K562 (cell line): ENCODE measurements around the gene FXYD3. TPM values are rescaled to one million over a fixed set of nuclear protein-coding genes. Genes with fewer than 3 reads are reported as not detected.

ENCODE experiments used
- ATAC-seq: fragments of 200-7000 bp; cut with Tn5 transposase; 3 replicates; pipeline ENCODE4 v1.9.1; 2020; ENCODE audit warnings: moderate library complexity
- BruUV-seq: library from RNA; stranded (reverse); fragments of 400-500 nt; replicated peaks from 2 replicates; lab custom pipeline; 2021; lab: Mats Ljungman, UMichigan
- CTCF ChIA-PET: fragments of 300-600 bp; formaldehyde crosslinking; extraction: SDS; loops from one replicate; lab custom pipeline; 2021; ENCODE audit warnings: low intra/inter-chr PET ratio; lab: Yijun Ruan, JAX
- POLR2A ChIA-PET: fragments of 300-600, 350-650 bp; sonication (Branson Sonifier 250); formaldehyde crosslinking; extraction: SDS; loops from one replicate; lab custom pipeline; 2021; ENCODE audit warnings: antibody characterized with exemption, inconsistent platforms; lab: Yijun Ruan, JAX
- DNase-seq, 4 experiments: peaks; one replicate each; pipeline versions ENCODE4 v3.0.0 to v3.0.0-alpha.2; 2011 to 2018; ENCODE audit warnings: low spot score in 3 of 4, mixed read lengths in 3 of 4; ENCODE audit errors: extremely low read depth in 1 of 4
- FAIRE-seq: peaks from 2 replicates; lab custom pipeline; 2011; peaks lifted over from hg19 to GRCh38; lab: Jason Lieb, UNC
- H2AFZ ChIP-seq: 2 replicates; pipeline ENCODE4 v1.6.0; 2011; ENCODE audit warnings: low read depth, low read length, control low read depth, inconsistent platforms
- H3K27ac ChIP-seq: fragments of 200-600 bp; 3 replicates; pipeline ENCODE4 v1.8.0; 2011; ENCODE audit warnings: low read depth, mild to moderate bottlenecking, control low read depth, inconsistent platforms, low read length, moderate library complexity, mixed read lengths; ENCODE audit errors: extremely low read depth
- H3K27me3 ChIP-seq, 2 experiments: fragments of 300-600 bp in 1 of 2; 2 replicates in 1 of 2; 3 replicates in 1 of 2; pipeline versions ENCODE4 v1.6.0 to v1.8.0; 2011; ENCODE audit warnings: inconsistent platforms in 2 of 2, low read length in 2 of 2, mild to moderate bottlenecking in 1 of 2, mixed read lengths in 1 of 2, moderate library complexity in 1 of 2; ENCODE audit not compliant: control insufficient read depth in 2 of 2, insufficient read depth in 2 of 2
- H3K36me3 ChIP-seq: fragments of 300-600 bp; 3 replicates; pipeline ENCODE4 v1.8.0; 2011; ENCODE audit warnings: mild to moderate bottlenecking, low read length, inconsistent platforms; ENCODE audit not compliant: control insufficient read depth, insufficient read depth
- H3K4me1 ChIP-seq, 2 experiments: fragments of 200-600 bp in 1 of 2; replicated peaks in 1 of 2; 2 replicates in 1 of 2; 3 replicates in 1 of 2; pipeline versions ENCODE4 v1.5.1 to v1.8.0; 2011; ENCODE audit warnings: inconsistent platforms in 2 of 2, low read length in 2 of 2, mild to moderate bottlenecking in 1 of 2, mixed read lengths in 1 of 2, moderate library complexity in 1 of 2; ENCODE audit not compliant: control insufficient read depth in 2 of 2, insufficient read depth in 2 of 2
- H3K4me2 ChIP-seq: 2 replicates; pipeline ENCODE4 v1.6.1; 2011; ENCODE audit warnings: low read length, control low read depth, inconsistent platforms, mixed read lengths; ENCODE audit not compliant: insufficient read depth
- H3K4me3 ChIP-seq: fragments of 200-600 bp; sonication (generic), shearing (Covaris generic); 2 replicates; pipeline ENCODE4 v1.5.1; 2016; ENCODE audit warnings: control low read depth, inconsistent platforms
- H3K79me2 ChIP-seq: fragments of 200-600 bp; 3 replicates; pipeline ENCODE4 v1.8.0; 2011; ENCODE audit warnings: low read length, inconsistent platforms; ENCODE audit not compliant: control insufficient read depth, insufficient read depth
- H3K9ac ChIP-seq, 2 experiments: 2 replicates each; pipeline versions ENCODE4 v1.6.0 to v1.6.1; 2011; ENCODE audit warnings: low read depth in 2 of 2, low read length in 2 of 2, control low read depth in 1 of 2, inconsistent platforms in 1 of 2, mild to moderate bottlenecking in 1 of 2, mixed read lengths in 1 of 2; ENCODE audit not compliant: insufficient read depth in 1 of 2
- H3K9me1 ChIP-seq: one replicate; pipeline ENCODE4 v1.6.0; 2011; ENCODE audit warnings: inconsistent platforms, mild to moderate bottlenecking, low read length, moderate library complexity; ENCODE audit not compliant: control insufficient read depth, insufficient read depth
- H3K9me3 ChIP-seq: replicated peaks from 2 replicates; pipeline ENCODE4 v1.5.1; 2011; ENCODE audit warnings: low read depth, low read length, inconsistent platforms; ENCODE audit not compliant: control insufficient read depth, insufficient read depth
- H4K20me1 ChIP-seq: replicated peaks from 2 replicates; pipeline ENCODE4 v1.6.1; 2011; ENCODE audit warnings: low read length, inconsistent platforms, mixed read lengths; ENCODE audit not compliant: control insufficient read depth, insufficient read depth
- CC2D1A ChIP-seq: fragments of 450-650 bp; IDR thresholded peaks from 2 replicates; pipeline ENCODE4 v1.6.1; 2017; ENCODE audit warnings: mild to moderate bottlenecking
- HDAC1 ChIP-seq, 2 experiments: fragments of 450-650 bp; IDR thresholded peaks; 2 replicates each; pipeline ENCODE4 v1.6.1; 2016 to 2017; ENCODE audit warnings: inconsistent platforms in 1 of 2, mild to moderate bottlenecking in 1 of 2, moderate library complexity in 1 of 2
- RAD51 ChIP-seq: fragments of 450-650 bp; IDR thresholded peaks from 2 replicates; pipeline ENCODE4 v1.7.1; 2016; ENCODE audit warnings: low read depth, mild to moderate bottlenecking, borderline replicate concordance
- RFX5 ChIP-seq: IDR thresholded peaks from 2 replicates; pipeline ENCODE4 v1.6.1; 2011; ENCODE audit warnings: low read depth, mild to moderate bottlenecking, improper control_type of control experiment, low read length
- SMAD2 ChIP-seq: fragments of 150-350 bp; IDR thresholded peaks from 2 replicates; pipeline ENCODE4 v1.6.1; 2014; ENCODE audit warnings: low read depth, mild to moderate bottlenecking, low read length
- ZKSCAN8 ChIP-seq: fragments of 200-800 bp; sonication (Bioruptor generic); IDR thresholded peaks from 2 replicates; pipeline ENCODE4 v1.6.1; 2016; ENCODE audit warnings: missing genetic modification characterization, missing compliant biosample characterization
- ZNF444 ChIP-seq: fragments of 250-450 bp; sonication (Bioruptor Pico); IDR thresholded peaks from 2 replicates; pipeline ENCODE4 v1.4.0; 2020; ENCODE audit warnings: mild to moderate bottlenecking, moderate library complexity
- ZNF717 ChIP-seq: fragments of 250-450 bp; sonication (Bioruptor Pico); IDR thresholded peaks from 2 replicates; pipeline ENCODE4 v1.5.0; 2021
- WGBS: fragments of 100-300 bp; shearing (Covaris generic); methylation state at CpG from one replicate; pipeline ENCODE4 v1.1.6; 2016; ENCODE audit warnings: low coverage, mixed read lengths; ENCODE audit not compliant: insufficient coverage; ENCODE audit errors: missing lambda C conversion rate; 5-methylcytosine and 5-hydroxymethylcytosine counted together
- in situ Hi-C: fragments of 300-500 bp; cut with MboI; formaldehyde crosslinking; loops from 4 replicates; pipeline ENCODE4 v1.15.0; 2018; ENCODE audit warnings: inconsistent platforms, mixed read lengths
- intact Hi-C: fragments of 100-400 bp; cut with micrococcal nuclease; formaldehyde crosslinking; loops from 2 replicates; pipeline ENCODE4 v1.14.2; 2022
- polyA plus RNA-seq, 8 experiments: library from polyadenylated mRNA; depleted of rRNA in 4 of 8; stranded (reverse) in 5 of 8; unstranded in 3 of 8; fragments of >200 nt; fragmentation: Nextera tagmentation in 2 of 8; fragmentation: Illumina TruSeq in 1 of 8; extraction: Ambion mirVana in 2 of 8; extraction: Trizol in 1 of 8; gene quantifications; 2 replicates each; pipeline versions ENCODE4 v1.2.1 to v1.2.3, GENCODE V29; 2011 to 2014; ENCODE audit warnings: inconsistent platforms in 1 of 8, missing spikeins in 1 of 8
- total RNA-seq, 7 experiments: library from RNA; depleted of rRNA in 6 of 7; stranded (reverse); fragments of >200 nt in 6 of 7; fragmentation: Illumina TruSeq in 2 of 7; extraction: Trizol in 2 of 7; gene quantifications; 2 replicates each; pipeline versions ENCODE4 v1.2.1 to v1.2.3, GENCODE V29; 2011 to 2021; ENCODE audit warnings: low replicate concordance in 1 of 7
- TF ChIP-seq, protein P1 (sequence below), 2 experiments: fragments of 200-800 bp in 1 of 2; sonication (Bioruptor generic) in 1 of 2; sonication (generic) in 1 of 2; formaldehyde crosslinking in 1 of 2; IDR thresholded peaks in 1 of 2; conservative IDR thresholded peaks in 1 of 2; 2 replicates each; pipeline versions ENCODE4 v1.5.0 to v1.6.1; 2016 to 2020; ENCODE audit warnings: missing compliant biosample characterization in 1 of 2, missing genetic modification characterization in 1 of 2, missing genetic modification reagents in 1 of 2
- TF ChIP-seq, protein P2 (sequence below): IDR thresholded peaks from 2 replicates; pipeline ENCODE4 v1.6.1; 2016; ENCODE audit warnings: missing genetic modification characterization, missing compliant biosample characterization

The FXYD3 gene
- total and polyA plus RNA-seq, 9 of the 15 experiments (the other 6 are each of a cell fraction or from before 2014, with no cell fraction given), result 0.24 TPM; not detected in 8

DNA sequence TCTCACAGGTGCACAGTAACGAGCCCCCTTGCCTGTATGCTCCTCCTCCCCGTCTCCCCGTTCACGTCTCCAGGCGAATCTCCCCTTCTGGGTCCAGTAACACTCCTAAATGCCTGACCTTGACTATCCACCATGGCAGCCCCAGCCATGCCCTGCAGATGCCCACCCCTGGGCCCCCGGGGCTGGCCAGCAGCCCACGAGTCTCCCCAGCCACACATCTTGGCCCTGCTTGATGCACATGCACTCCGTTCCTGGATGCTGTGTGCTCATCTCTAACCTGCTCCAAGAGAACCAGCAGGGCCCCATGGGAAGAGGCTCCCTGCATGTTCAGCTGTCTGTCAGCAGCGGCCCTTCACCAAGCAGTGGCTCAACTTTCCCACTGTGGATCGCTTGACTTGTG lies 42.1 kb upstream of the FXYD3 start:
- FAIRE-seq (no peak), ATAC-seq (no peak), DNase-seq (no peak)
- Histone ChIP-seq H3K9me3 (peaks cover 5% of the 10 kb centered on the region; the same call in 1 of the 2 replicates), H3K27ac (no peak overlapping the region), H2AFZ (no peak overlapping the region), H3K36me3 (no peaks in the 10 kb centered on the region), H3K4me3 (no peak overlapping the region), H3K9me1 (no peaks in the 10 kb centered on the region), H3K9ac (no peak overlapping the region), H4K20me1 (no peaks in the 10 kb centered on the region), H3K27me3 (peaks cover 23 to 50% of the 10 kb centered on the region in 2 experiments; a peak in 4 of 5 replicates), H3K79me2 (no peaks in the 10 kb centered on the region), H3K4me2 (no peak overlapping the region), H3K4me1 (peaks cover 1 to 27% of the 10 kb centered on the region in 2 experiments; a peak in 3 of 5 replicates)
- in situ Hi-C loops (no loop called here), intact Hi-C loops (no loop called here)
- TF ChIP-seq CC2D1A (no peak), HDAC1 (IDR thresholded peaks at IDR 0.05) (no peak), ZKSCAN8 (CRISPR knock-in tag) (no peak), SMAD2 (no peak)
- ChIA-PET POLR2A (no interaction called here), CTCF (no interaction called here)
- WGBS, result 26% methylated on average over 10 of the region's 10 CpGs
- BruUV-seq, result no TSS peak

DNA sequence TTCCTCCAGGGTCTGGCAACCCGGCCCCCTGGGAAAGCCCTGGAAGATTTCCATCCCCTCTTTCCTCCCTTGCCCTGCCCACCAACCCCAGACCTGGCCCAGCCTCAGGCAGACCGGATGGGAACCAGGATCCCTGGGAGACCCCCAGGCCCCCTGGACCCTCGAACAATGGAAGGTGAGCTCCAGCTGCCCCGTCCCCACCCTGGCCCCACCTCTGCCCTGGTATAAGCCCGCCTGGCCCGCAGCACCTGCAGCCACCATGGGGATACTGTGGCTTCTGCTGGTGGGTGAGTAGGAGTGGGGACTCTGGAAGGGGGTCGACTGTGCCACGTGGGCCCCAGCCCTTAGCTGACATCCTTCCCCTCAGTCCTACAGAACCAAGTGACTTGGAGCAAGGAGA lies 41.7 kb upstream of the FXYD3 start:
- DNase-seq, result no peak
- intact Hi-C loops, result no loop called here
- no TSS peak for BruUV-seq
- 3% methylated on average over 7 of the region's 8 CpGs for WGBS
- Histone ChIP-seq H4K20me1 (no peaks in the 10 kb centered on the region), H3K4me2 (no peak overlapping the region), H3K9me1 (no peaks in the 10 kb centered on the region), H3K27ac (no peak overlapping the region), H3K9me3 (peaks cover 5% of the 10 kb centered on the region; the same call in 1 of the 2 replicates), H3K4me3 (no peak overlapping the region), H3K27me3 (peaks cover 26 to 55% of the 10 kb centered on the region in 2 experiments; a peak in 4 of 5 replicates), H3K9ac (no peak overlapping the region), H3K79me2 (no peaks in the 10 kb centered on the region), H2AFZ (no peak overlapping the region), H3K36me3 (no peaks in the 10 kb centered on the region), H3K4me1 (peaks cover 0 to 26% of the 10 kb centered on the region in 2 experiments; a peak in 2 of 5 replicates)
- ChIA-PET CTCF (no interaction called here), POLR2A (interaction anchor here (0.7 kb wide), 1 partner anchor 16 kb away, joined by 3 read pairs; no protein-coding TSS in a partner anchor)
- in situ Hi-C loops, result no loop called here
- FAIRE-seq, result no peak
- no peak for ATAC-seq
- TF ChIP-seq RFX5, result no peak
- TF ChIP-seq, protein P1, sequence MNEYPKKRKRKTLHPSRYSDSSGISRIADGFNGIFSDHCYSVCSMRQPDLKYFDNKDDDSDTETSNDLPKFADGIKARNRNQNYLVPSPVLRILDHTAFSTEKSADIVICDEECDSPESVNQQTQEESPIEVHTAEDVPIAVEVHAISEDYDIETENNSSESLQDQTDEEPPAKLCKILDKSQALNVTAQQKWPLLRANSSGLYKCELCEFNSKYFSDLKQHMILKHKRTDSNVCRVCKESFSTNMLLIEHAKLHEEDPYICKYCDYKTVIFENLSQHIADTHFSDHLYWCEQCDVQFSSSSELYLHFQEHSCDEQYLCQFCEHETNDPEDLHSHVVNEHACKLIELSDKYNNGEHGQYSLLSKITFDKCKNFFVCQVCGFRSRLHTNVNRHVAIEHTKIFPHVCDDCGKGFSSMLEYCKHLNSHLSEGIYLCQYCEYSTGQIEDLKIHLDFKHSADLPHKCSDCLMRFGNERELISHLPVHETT (CRISPR knock-in tag; conservative IDR thresholded peaks at IDR 0.05 in 1 of 2, IDR thresholded peaks at IDR 0.05 in 1 of 2), result no peak
- TF ChIP-seq, protein P2, sequence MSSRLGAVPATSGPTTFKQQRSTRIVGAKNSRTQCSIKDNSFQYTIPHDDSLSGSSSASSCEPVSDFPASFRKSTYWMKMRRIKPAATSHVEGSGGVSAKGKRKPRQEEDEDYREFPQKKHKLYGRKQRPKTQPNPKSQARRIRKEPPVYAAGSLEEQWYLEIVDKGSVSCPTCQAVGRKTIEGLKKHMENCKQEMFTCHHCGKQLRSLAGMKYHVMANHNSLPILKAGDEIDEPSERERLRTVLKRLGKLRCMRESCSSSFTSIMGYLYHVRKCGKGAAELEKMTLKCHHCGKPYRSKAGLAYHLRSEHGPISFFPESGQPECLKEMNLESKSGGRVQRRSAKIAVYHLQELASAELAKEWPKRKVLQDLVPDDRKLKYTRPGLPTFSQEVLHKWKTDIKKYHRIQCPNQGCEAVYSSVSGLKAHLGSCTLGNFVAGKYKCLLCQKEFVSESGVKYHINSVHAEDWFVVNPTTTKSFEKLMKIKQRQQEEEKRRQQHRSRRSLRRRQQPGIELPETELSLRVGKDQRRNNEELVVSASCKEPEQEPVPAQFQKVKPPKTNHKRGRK (tag), result no peak
- TF ChIP-seq ZNF444 (CRISPR knock-in tag), result no peak
- TF ChIP-seq ZNF717 (CRISPR knock-in tag), result no peak
- no peak for TF ChIP-seq RAD51
